ENCODE results near the gene TRIM27. TPM values are rescaled to one million over a fixed set of nuclear protein-coding genes. Genes with fewer than 3 reads are reported as not detected.

The TRIM27 gene
- total RNA-seq, 1 donor from 2014 or later, result 75.7 TPM

- no peak for DNase-seq (ENCODE audit: low spot score in 2 of 2, unreplicated experiment in 2 of 2)
- H3K36me3 Mint-ChIP-seq, result peaks cover 42% of the 10 kb centered on the region
- no peak overlapping the region for H3K4me3 Mint-ChIP-seq
- peaks cover 23% of the 10 kb centered on the region for H3K4me1 Mint-ChIP-seq
- H3K9me3 Mint-ChIP-seq, result no peaks in the 10 kb centered on the region
- no peak overlapping the region for H3K27ac Mint-ChIP-seq
- no peak for TF ChIP-seq CTCF (IDR thresholded peaks at IDR 0.05; ENCODE audit: unreplicated experiment)
- H3K27me3 Mint-ChIP-seq (ENCODE audit: low read depth), result no peaks in the 10 kb centered on the region
These were observed 3.5 kb downstream of the TRIM27 start for GRCh38 chr6:28920281-28920680.

GRCh38 chr6:28914941-28915340 is 8.8 kb downstream of the TRIM27 start:
- no peaks in the 10 kb centered on the region for H3K4me1 Mint-ChIP-seq
- DNase-seq (ENCODE audit: low spot score in 2 of 2, unreplicated experiment in 2 of 2), result no peak
- H3K9me3 Mint-ChIP-seq, result no peaks in the 10 kb centered on the region
- H3K27me3 Mint-ChIP-seq (ENCODE audit: low read depth), result no peaks in the 10 kb centered on the region
- H3K36me3 Mint-ChIP-seq, result peaks cover 45% of the 10 kb centered on the region
- no peak overlapping the region for H3K4me3 Mint-ChIP-seq
- no peak overlapping the region for H3K27ac Mint-ChIP-seq
- no peak for TF ChIP-seq CTCF (IDR thresholded peaks at IDR 0.05; ENCODE audit: unreplicated experiment)

- Mint-ChIP-seq H3K27me3 (ENCODE audit: low read depth) (no peaks in the 10 kb centered on the region), H3K27ac (no peak overlapping the region)
- DNase-seq (ENCODE audit: low spot score in 2 of 2, unreplicated experiment in 2 of 2), result no peak
These were observed 12.7 kb downstream of the TRIM27 start for GRCh38 chr6:28910901-28911690.

GRCh38 chr6:28907394-28907793 is 16.4 kb downstream of the TRIM27 start:
- no peaks in the 10 kb centered on the region for H3K9me3 Mint-ChIP-seq
- no peak overlapping the region for H3K27ac Mint-ChIP-seq
- no peak overlapping the region for H3K4me3 Mint-ChIP-seq
- no peak for TF ChIP-seq CTCF (IDR thresholded peaks at IDR 0.05; ENCODE audit: unreplicated experiment)
- DNase-seq (ENCODE audit: low spot score in 2 of 2, unreplicated experiment in 2 of 2), result no peak
- no peaks in the 10 kb centered on the region for H3K27me3 Mint-ChIP-seq (ENCODE audit: low read depth)
- peaks cover 57% of the 10 kb centered on the region for H3K36me3 Mint-ChIP-seq
- no peaks in the 10 kb centered on the region for H3K4me1 Mint-ChIP-seq

More at GRCh38 chr6:28910901-28911690, 12.7 kb downstream of the TRIM27 start:
- H3K4me1 Mint-ChIP-seq, result no peaks in the 10 kb centered on the region
- no peaks in the 10 kb centered on the region for H3K9me3 Mint-ChIP-seq
- H3K36me3 Mint-ChIP-seq, result peaks cover 46% of the 10 kb centered on the region
- no peak overlapping the region for H3K4me3 Mint-ChIP-seq
- no peak for TF ChIP-seq CTCF (IDR thresholded peaks at IDR 0.05; ENCODE audit: unreplicated experiment)

GRCh38 chr6:28906669-28907068 is 17.1 kb downstream of the TRIM27 start:
- Mint-ChIP-seq H3K27me3 (ENCODE audit: low read depth) (no peaks in the 10 kb centered on the region), H3K27ac (no peak overlapping the region), H3K36me3 (peaks cover 60% of the 10 kb centered on the region), H3K4me3 (no peak overlapping the region), H3K4me1 (no peaks in the 10 kb centered on the region), H3K9me3 (no peaks in the 10 kb centered on the region)
- TF ChIP-seq CTCF (IDR thresholded peaks at IDR 0.05; ENCODE audit: unreplicated experiment), result no peak
- no peak for DNase-seq (ENCODE audit: low spot score in 2 of 2, unreplicated experiment in 2 of 2)

All from mesothelial cell of epicardium (in vitro differentiated cells).